ENCODE measurements around the gene UBE2E2.

The UBE2E2 gene

DNA sequence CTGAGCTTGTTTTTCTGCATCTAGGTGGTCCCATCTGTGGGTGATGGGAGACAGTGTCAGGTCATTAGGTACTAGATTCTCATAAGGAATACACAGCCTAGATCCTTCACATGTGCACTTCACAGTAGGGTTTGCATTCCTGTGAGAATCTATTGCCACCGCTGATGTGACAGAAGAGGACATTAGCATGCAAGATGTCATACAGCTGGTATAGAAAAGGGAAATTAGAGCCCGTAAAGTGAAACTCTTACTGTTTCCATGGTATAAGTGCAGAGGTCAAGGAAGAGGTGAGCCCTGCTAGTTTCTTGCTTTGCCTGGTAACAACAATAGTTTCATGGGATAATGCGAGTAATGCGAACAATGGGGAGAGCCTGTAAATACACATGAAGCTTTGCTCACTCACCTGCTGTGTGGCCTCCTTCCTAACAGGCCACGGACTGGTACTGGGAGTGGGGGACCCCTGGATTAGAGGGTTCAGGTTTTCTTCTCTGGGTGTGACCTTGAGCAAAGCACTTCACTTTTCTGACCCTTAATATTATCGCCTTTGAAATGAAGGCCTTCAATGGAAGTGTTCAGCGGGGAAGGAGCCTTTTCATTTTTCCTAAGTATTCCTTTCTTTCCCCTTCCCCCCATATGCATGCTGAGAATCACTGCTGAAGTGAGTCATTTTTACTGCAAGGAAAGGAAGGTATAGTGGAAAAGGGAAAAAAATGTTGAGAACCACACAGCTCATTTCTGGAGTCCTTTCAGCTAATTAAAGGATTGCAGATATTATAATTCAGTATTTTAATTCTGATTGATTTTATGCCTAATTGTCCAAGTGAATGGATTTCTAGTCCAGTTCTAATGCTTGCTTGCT lies 286.4 kb downstream of the UBE2E2 start:
- no peak for DNase-seq

DNA sequence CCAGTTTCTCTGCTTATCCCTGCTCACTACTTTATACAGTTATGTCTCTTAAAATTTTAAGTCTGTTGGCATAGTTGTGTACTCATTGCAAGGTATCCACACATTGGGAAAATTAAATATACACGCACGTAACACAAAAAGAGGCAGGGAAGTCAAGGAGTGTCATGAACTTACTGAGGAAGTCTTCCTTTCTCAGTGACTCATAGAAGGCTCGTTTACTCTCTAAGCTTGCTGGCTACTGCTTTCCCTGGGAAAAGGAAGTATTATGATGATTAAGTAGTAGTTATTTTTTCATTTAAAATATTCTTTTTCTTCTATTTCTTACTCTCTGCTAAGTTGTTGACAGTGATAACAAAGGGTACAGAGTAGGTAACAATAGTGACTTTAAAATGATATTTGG lies 287.3 kb downstream of the UBE2E2 start:
- no peak for DNase-seq

DNA sequence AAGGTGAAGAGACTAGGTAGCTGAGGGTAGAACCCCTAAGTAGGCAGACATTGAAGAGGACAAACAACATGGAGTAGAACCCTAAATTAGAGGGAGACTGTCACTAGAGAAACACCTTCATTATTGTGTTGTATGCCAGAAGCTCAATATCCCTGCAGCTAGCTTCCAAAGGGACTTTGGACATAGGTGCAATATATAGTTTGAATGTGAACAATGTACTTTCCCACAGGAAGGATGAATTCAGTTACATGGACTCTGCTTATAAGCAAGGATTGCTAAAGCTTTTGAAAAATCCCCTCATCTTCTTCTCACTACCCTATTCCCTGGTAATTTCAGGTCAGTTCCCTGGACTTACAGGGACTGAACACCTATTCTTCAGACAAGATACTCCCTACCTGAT lies 288.9 kb downstream of the UBE2E2 start:
- no peak for DNase-seq

DNA sequence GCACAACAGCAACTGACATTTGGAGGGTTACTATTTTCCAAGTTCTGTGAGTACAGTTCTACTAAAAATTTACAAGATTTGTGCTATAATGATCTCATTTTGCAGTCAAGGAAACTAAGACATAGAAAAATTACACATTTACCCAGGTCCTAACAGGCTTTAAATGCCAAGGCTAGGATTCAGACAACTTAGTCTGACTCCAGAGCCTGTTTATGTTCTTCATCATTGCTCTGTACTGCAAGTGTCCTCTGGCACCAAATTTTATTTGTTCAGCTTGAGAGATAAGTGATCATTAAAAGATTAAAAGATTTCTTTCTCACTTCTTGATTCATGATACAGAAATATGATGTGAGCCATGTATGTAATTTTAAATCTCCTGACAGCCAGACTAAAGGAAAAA lies 290.8 kb downstream of the UBE2E2 start:
- DNase-seq: no peak

DNA sequence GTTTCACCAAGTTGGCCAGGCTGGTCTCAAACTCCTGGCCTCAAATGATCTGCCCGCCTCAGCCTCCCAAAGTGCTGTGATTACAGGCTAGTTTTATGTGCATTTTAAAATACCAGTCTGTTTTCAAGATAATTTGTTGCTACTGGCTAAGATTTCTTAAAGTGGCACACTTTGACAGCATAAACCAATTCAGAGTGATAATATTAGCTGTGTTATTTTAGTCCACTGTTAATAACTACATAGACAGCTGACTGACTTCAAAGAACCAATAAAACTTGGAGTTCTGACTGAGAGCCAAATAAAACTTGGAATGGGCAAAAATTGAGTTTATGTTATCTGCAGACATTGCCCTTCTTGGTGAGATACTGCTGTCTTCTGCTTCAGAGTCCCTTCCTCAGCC lies 291.8 kb downstream of the UBE2E2 start:
- DNase-seq: no peak

DNA sequence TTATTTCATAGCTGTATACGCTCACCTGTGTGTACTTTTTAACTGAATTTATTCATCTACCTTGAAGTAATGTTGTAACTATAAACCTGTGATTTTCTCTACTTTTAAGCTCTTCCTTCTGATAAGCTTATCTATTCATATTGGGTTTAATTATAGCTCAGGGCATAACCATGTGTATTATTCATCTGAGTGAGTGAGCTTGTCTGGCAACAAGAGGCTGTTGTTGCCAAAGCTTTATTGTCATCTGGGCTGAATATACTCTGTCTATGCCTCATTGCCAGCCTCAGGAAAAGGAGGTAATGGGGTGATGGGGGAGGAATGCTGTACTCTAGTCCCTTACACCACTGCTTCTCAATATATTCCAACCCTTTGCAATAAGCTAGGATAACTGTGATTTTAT lies 292.4 kb downstream of the UBE2E2 start:
- DNase-seq: no peak

DNA sequence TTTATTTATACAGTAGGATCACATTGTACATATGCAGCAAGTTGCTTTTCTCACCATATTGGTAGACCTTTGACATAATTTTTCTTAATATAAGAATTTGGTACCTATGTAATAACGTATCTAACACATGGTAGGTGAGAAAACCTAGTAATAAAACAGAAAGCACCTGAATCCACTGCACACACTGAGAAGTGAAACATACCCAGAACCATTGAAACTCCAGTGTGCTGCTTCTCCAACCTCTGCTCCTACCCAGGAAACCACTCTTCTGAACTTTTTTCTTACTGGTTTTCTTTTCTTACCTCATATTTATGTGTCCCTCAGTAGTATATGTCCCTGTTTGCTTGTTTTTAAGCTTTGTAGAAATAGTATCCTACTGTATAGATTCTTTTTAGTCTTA lies 293.0 kb downstream of the UBE2E2 start:
- no peak for DNase-seq

DNA sequence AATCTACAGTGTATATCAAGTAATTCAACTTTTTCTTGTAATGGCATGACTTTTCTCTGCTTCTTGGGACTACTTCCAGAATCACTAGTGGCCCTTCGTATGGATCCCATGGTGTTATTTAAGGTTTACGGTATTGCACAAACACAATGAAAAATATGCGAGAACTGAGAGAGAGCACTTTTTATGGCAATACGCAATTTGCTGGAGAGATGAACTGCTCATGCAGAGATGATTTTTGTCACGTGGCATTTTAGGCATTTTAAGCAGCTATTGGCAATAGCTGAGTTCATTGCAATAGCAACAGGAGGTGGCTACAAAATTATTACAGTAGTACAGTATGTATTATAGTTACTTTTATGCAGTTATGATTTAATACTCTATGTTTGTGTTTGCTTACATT lies 294.0 kb downstream of the UBE2E2 start:
- DNase-seq: no peak

DNA sequence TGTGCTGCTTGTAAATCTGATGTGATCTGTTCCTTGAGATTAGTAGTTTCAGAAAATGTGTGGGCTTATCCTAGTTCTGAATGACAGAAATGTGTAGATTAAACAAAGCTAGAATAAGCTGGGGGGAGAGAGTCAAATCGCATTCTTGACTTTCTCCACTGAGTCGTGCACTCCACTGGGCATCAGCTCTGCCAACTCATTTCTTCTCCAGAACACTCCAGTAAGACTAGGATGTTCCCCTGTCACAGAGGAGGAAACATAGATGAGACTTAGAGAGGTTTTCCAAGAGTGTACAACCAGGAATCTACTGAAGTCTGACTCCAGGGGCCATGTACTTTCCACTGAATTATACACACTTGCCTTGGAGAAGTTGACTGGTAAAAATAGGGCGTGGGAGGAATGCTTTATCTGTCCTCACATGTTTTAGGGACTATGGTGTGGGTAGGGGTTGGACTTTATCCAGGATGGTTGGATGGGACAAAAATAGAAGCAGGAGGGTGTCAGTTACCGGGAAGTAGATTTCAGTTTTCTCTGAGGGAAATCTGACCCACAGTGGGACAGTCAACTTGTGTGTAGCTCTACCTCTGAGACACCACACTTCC lies 298.2 kb downstream of the UBE2E2 start:
- no peak for DNase-seq

DNA sequence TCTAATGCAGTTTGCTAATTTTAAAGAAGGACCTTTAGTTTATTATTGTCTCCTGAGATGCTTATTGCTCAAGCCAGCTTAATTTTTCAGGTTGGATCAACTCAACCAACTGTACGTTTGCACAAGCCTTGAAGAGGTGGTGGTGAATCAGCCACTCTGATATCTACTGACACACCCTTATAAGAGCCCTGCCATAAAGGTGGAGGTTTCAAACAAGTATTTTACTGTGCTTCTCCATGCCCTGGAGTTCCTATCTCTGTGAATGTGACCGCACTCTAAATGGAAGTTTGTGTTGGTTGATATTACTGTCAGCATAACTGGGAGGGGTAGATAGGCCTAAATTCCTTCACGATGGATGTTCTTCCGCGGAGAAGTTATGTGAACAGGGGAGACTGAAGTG lies 305.3 kb downstream of the UBE2E2 start:
- no peak for DNase-seq

DNA sequence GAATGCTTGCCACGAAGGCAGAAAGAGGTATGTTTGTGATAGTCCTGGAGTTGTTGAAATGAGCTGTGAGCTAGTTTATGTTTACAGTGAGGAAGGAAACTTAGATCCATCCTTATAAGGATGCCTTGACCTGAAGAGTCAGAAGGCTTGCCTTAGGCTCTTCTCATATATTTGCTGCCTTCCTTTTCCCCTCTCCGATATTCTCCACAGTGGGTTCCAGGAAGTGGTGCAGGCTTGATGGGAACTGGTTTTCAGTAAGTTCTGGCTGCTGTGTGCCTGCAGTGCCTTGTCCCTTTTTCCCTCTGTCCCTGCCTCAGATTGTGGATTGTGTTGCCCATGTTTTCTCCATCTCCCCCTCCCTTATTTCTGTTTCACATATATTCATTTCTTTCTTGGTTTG lies 315.3 kb downstream of the UBE2E2 start:
- no peak for DNase-seq

DNA sequence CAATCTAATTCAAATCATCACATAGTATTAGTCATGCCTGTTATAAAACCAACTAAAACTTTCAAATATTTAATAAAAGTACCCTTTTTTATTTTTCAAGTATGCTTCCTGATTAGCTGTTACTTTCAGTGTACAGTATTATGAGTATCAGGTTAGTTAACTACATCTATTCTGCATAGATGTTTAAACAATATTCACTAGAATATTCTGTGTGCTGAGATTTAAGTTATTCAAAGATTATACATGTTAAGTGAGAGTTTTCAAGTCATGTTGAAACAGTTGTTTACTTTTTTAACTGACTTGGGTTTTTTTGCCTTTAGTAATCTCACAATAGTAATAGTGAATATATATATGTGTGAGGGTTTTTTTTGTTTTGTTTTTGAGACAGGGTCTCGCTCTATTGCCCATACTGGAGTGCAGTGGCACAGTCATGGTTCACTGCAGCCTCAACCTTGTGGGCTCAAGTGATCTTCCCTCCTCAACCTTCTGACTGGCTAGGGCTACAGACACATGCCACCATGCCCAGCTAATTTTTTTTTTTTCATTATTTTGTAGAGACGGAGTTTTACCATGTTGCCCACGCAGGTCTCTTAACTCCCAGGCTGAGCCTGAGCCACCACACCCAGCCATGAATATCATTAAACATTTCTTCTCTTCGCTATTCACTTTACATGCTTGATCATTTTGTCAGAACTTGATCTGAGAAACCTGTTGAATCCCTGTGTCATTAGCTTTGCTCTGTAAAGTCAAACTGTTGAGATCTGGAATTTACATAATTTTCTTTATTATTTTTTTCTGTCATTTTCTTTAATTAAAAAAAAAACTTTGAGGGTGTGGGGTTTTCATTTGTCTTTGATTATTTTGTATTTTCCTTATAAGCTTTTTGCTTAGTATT lies 316.4 kb downstream of the UBE2E2 start:
- DNase-seq: no peak

DNA sequence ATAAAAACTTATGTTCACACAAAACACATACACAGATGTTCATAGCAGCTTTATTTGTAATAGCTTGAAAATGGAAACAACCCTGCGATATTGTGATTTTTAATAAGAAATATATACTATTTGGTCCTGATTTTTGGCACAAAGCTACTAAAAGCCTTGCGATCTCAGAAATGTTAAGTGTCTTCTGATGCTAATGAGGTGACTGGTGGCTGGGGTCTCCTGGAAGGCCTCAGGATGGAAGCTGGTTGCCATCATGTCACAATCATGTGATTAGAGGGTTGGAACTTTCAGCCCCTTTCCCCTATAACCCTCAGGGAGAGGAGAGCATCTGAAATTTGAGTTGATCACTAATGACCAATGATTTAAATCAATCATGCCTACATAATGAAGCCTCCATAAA lies 324.2 kb downstream of the UBE2E2 start:
- no peak for DNase-seq

DNA sequence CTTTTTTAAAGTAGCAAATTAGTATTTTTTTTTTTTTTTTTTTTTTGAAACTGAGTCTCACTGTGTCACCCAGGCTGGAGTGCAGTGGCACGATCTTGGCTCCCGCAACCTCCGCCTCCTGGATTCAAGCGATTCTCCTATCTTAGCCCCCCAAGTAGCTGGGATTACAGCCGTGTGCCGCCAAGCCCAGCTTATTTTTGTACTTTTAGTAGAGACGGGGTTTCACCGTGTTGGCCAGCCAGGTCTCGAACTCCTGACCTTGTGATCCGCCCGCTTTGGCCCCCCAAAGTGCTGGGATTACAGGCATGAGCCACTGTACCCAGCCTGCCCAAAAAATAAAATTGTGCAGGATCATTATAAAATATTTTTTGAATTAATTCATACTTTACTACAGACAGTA lies 330.5 kb downstream of the UBE2E2 start:
- no peak for DNase-seq

DNA sequence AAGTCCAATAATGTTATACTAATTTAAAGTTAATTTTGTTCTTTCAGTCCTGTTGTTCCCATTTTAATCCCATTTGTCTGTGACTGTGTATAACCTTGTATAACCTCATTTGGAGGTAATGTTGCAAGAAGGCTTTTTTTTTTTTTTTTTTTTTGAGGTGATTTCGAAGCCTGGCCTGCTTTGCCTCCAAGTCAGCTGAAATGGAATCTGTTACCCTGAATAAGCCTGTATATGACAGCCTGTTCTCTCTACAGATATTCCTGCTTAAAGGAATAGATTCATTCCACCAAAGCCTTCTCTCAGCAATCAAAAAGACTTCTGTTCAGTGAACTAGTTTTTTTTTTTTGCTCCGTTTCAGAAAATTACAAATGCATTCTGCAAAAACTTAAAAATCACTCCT lies 330.9 kb downstream of the UBE2E2 start:
- DNase-seq: no peak

DNA sequence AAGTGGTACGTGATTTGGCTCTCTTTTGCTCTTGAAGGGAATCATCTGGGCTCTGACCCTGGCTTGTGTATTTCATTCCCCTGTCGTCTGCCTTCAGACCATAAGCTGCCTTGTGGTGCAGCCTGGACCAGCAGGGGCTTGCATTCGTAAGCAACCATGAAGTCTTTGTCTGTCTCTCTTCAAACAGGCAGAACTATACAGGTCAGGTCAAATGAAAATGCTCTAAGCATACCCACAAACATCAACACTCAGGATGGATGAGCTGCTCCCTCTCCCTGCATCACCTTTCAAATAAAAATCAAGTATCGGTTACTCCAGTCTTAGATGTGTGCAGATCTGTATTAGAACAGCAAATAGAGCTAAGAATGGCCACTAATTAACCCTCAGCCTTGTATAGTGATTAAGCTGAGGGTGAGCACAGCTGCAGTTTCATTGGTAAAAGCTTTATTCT lies 334.0 kb downstream of the UBE2E2 start:
- DNase-seq: no peak

DNA sequence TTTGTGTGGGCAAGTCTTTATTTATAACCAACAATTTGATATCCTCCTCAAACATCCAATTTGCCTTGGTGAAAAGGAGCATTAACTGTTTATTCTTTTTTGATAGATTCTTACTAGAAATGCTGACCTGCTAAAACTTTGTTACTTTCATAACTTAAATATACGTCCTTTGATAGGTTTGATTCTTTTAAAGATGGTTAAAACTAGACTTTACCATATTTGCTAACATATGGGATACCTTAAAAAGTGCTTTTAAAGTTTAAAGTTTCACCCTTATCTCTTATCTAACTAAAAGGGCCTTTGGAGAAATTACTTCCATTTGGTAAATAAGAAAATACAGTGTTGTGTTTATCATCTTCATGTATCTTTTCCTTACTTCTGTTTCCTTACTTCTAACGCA lies 336.1 kb downstream of the UBE2E2 start:
- no peak for DNase-seq

DNA sequence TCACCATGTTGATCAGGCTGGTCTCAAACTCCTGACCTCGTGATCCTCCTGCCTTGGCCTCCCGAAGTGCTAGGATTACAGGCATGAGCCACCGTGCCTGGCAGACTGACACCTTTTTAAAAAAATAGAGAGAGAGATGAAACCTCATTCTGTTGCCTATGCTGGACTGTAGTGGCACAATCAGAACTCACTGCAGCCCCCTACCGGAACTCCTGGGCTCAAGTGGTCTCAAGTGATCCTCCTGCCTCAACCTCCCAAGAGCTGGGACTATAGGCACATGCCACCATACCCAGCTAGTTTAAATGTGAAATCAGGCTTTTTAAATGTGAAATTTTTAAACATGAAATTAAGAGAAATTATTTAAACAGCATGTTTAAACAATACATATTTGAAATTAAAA lies 337.5 kb downstream of the UBE2E2 start:
- DNase-seq: no peak

DNA sequence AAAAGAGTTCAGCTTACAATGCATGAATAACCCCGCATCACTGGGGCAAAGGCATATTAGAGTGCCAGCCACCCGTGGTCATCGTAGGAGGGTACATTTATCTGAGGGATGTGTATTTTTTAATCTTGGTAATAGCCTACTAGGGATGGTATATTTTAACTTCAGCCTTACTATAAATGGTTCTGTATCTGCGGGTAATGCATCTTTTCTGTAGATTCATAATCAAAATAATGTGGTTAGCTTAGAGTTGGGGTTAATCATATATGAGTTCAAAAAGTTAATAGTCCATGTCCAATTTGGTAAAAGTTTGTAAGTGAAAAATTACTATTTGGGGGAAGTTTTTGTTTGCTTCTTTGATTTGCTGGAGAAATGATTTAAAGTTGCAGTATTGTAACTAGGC lies 339.0 kb downstream of the UBE2E2 start:
- DNase-seq: no peak

DNA sequence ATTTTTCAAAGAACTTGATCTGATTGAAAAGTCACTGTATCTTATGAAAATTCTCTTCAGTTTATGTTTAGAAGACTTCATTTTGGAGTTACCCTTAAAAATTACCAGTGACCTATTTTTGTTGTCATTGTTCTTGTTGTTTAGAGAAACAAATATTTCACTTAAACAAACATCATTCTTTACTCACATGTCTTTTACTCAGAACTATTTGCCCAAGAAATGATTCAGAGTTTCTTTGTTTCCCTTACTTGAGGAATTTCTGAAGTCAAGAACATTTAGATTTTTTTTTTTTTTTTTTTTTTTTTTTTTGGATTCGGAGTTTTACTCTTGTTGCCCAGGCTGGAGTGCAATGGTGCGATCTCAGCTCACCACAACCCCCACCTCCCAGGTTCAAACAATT lies 343.1 kb downstream of the UBE2E2 start:
- DNase-seq: no peak

DNA sequence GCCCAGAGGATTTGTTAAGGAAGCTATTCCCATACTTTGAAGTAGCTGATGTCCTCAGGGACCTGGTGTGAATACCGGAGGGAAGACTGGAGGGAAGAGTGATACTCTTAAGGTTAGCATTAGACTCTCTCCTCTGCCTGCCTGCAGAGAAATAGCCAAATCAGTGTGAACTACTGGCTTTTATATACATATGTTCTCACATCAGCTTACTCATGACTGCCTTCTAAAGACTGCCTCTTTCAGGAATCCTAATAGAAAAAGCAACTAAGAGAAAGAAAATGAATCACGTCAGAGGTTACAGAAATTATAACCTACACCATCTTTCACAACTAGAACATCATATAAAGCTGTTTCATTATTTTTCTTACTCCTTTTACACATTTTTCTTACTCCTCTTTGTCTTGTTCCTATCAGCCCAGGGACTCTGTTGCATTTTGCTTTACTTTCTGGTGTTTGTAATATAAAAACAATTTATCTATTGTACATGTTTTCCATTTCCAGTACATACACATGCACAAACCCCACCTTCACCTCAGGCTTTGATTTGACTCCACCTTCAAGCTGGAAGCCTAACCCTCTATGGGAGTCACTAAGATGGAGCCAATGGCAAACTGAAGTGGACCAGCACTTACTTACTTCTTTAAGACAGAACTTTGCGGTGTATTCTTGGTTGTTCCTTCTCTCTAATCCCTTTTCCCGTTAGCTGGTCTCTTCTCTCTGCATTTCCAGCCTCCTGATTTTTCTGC lies 345.0 kb downstream of the UBE2E2 start:
- DNase-seq: no peak

DNA sequence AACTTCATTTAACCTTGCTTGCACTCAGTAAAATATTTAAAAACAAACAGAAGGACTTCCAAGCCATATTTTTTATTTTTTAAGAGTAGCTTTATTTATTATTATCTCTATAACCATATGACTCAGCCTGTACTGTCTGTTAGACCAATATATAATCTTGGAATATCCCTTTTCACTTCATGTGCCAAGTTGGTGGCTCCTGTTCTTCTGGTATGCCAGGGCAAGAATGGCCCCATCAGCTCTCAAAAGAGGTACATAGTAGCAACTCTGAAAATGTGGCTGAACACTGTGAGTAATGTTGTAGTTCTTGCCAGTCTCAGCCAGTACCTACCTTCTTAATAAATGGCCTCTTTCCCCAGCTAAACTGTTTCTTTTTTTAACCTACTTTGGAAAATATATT lies 345.6 kb downstream of the UBE2E2 start:
- DNase-seq: no peak

Data from activated T-cell treated with anti-CD3 and anti-CD28 coated beads, Interleukin-2, amount 50 U/mL, for 1 hour (primary cell).